CD4-positive, alpha-beta T cell treated with Interleukin-2 at 100 ng/mL for 4 hours (primary cell): Measurements from ENCODE around the gene GPRC5B.

Source experiments
- DNase-seq: peaks from one replicate; pipeline ENCODE4 v3.0.0-alpha.2; 2020; ENCODE audit warnings: low spot score

The GPRC5B gene

DNA sequence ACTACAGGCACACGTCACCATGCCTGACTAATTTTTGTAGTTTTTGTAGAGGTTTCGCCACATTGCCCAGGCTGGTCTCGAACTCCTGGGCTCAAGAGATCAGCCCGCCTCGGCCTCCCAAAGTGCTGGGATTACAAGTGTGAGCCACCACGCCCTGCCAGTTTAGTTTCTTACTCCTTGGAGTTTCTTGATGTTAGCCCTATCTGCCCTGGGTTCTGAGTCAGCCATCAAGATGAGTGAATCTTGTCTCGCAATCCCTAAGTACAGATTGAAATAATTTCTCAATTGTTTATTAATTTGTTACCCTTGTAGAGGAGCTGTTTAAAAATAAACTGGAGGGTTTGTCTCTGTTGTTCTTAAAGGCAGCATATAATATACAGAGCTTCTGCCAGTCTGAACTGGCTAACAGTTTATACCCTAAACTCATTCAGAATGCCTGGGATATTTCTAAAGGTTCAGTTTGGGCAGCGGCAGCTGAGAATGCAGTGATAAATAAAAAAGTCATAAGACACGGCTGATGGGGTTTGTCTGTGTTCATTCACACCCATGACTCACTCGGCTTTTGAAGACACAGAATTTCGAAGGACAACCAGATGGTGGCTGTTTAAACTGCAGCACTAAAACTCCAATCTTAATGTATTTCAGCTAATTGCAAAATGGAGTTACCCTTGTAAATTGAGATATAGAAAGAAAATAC is 39.6 kb downstream of the GPRC5B start:
- DNase-seq = no peak

- DNase-seq = no peak
These were observed 41.3 kb downstream of the GPRC5B start for GRCh38 chr16:19843371-19843770.

DNA sequence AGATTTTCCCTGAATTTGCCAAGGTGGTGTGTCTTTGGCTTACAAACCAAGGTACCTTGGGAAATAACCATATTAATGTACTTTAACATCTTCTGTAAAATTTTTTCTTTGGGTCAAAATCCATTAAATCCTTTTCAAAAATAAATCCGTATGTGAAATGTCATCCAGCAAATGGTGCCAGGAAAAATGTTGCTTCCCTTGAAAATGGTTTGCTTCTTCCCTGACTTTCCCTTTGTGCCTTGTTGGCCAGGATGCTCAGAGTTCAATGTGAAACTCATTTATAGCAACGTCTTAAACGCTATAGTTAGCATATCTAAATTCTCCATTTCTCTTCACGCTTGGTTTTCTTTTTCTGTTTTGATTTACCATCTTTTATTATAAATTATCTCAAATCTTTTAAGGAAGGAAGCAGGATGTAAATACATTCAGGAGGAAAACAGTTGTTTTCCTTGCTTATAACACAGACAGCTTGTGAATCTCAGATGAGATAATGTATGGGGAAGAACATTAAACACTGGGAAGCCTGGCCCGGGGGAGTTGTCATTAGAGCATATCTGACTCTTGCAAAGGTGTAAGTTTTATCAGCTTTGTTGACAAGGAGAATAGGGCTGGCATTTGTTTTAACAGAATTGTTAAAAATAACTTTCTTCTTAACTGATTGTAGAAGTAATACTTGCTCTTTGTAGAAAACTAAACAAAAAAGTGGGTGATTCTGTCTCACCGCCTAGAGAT is 42.1 kb downstream of the GPRC5B start:
- DNase-seq = no peak

GRCh38 chr16:19841184-19841583 is 43.5 kb downstream of the GPRC5B start:
- no peak for DNase-seq

GRCh38 chr16:19840524-19841110 is 44.0 kb downstream of the GPRC5B start:
- no peak for DNase-seq

- DNase-seq = no peak
These were observed 46.5 kb downstream of the GPRC5B start for GRCh38 chr16:19837984-19838707.

GRCh38 chr16:19837331-19837980 is 47.2 kb downstream of the GPRC5B start:
- no peak for DNase-seq

DNA sequence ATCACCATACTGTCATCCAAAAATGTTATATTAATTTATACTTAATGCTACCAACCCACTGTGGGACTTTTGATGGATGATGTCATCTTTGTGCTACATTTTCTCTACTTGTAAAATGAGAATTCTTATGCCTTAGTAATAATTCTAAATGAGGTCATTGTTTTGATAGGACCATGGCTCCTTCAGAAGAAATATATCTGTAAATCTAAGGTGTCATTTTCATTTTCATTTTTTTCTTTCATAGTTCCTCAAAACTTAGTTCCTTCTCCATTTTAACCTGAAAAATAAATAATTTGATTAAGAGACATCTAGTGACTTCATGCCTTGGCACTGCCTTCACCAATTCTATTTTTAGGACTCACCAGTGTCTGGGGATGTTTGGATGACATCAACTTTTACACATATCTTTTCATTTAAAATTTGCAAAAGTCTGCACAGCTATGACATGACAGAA is 48.7 kb downstream of the GPRC5B start:
- DNase-seq = no peak

DNA sequence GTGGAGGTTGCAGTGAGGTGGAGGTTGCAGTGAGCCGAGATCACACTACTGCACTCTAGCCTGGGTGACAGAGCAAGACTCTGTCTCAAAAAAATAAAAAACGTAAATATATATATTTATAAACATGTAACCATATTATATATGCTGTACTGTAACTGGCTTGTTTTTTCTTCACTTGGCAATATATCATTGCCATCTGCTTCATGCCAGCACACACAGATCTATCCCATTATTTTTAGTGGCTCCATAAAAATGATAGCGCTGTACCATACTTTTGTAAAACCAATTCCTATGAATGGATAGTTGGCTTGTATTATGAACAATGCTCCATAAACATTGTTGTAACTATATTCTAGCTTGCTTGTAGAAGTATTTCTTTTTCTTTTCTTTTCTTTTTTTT is 49.5 kb downstream of the GPRC5B start:
- DNase-seq = no peak

GRCh38 chr16:19833581-19833980 is 51.1 kb downstream of the GPRC5B start:
- DNase-seq = no peak

GRCh38 chr16:19833176-19833575 is 51.5 kb downstream of the GPRC5B start:
- DNase-seq = no peak

DNA sequence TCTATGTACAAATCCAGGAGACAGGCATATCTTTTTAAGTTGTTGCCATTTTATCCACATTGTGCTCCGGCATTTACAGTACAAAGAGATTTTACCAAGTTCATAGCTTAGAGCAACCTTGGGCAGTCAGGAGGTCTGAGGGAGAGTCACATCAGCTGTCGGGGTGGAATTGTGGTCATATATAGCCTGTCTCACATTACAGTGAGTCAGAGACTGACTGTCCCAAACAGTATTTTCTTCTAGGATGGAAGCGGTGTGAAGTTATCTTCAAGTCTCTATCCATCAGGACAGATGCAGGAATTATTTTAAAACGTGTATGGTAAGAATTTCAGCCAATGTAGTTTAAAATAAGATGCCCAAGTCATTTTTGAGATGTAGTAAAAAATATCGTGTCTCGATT is 53.0 kb downstream of the GPRC5B start:
- no peak for DNase-seq

GRCh38 chr16:19830902-19831560 is 53.6 kb downstream of the GPRC5B start:
- DNase-seq = no peak

GRCh38 chr16:19829844-19830692 is 54.6 kb downstream of the GPRC5B start:
- no peak for DNase-seq

DNA sequence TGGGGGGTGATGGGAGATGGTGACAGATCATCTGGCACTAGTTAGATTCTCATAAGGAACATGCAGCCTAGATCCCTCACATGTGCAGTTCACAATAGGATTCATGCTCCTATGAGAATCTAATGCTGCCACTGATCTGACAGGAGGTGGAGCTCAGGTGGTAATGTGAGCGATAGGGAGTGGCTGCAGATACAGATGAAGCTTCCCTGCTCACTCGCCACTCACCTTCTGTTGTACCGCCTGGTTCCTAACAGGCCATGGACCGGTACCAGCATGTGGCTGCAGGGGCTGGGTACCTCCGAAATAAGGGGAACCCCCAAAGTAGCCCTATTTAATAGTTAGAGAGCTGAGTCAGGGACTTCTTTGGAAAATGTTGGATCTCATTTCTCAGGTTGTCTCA is 60.4 kb downstream of the GPRC5B start:
- DNase-seq = no peak

DNA sequence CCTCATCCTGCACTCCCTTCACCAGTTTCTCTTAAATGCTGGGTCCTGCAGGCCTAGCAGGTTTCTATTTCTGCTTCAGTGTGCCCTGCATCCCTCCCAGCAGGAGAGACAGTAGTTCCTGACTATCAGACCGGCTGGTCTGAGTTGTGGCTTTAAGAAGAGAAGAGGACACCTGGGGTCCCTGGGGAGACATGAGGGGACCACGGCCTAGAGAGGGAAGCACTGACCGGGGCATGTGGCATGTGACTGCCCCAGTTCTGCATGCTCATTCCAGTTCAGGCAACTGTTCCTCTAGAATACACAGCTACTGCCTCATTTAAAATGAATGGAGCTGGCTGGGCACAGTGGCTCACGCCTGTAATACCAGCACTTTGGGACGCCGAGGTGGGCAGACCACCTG is 61.3 kb downstream of the GPRC5B start:
- no peak for DNase-seq

GRCh38 chr16:19822533-19822932 is 62.1 kb downstream of the GPRC5B start:
- no peak for DNase-seq

- no peak for DNase-seq
These were observed 66.8 kb downstream of the GPRC5B start for GRCh38 chr16:19817875-19818274.

GRCh38 chr16:19817122-19817521 is 67.5 kb downstream of the GPRC5B start:
- DNase-seq = no peak

GRCh38 chr16:19815418-19815817 is 69.2 kb downstream of the GPRC5B start:
- DNase-seq = no peak

- no peak for DNase-seq
These were observed 71.7 kb downstream of the GPRC5B start for GRCh38 chr16:19812986-19813385.
